IMR-90 (cell line): ENCODE results near the gene GPR39. TPM values are rescaled to one million over a fixed set of nuclear protein-coding genes. Genes with fewer than 3 reads are reported as not detected.

Experiments used
- ATAC-seq: fragments of 200-7000 bp; cut with Tn5 transposase; 2 replicates; pipeline ENCODE4 v1.9.1; 2020; ENCODE audit warnings: low read depth, mild to moderate bottlenecking, moderate library complexity
- BruUV-seq: library from RNA; stranded (reverse); fragments of 400-500 nt; replicated peaks from 2 replicates; lab custom pipeline; 2021; lab: Mats Ljungman, UMichigan
- CTCF ChIA-PET: fragments of 300-600 bp; formaldehyde crosslinking; extraction: SDS; loops from one replicate; lab custom pipeline; 2021; ENCODE audit warnings: antibody characterized with exemption; lab: Yijun Ruan, JAX
- POLR2A ChIA-PET: fragments of 300-600 bp; sonication (Branson Sonifier 250); formaldehyde crosslinking; loops from one replicate; lab custom pipeline; 2022; ENCODE audit warnings: antibody characterized with exemption; ENCODE audit not compliant: unreplicated experiment; lab: Charles Lee
- DNase-seq: peaks from one replicate; pipeline ENCODE4 v3.0.0; 2013
- H2AFZ ChIP-seq: replicated peaks from 2 replicates; pipeline ENCODE3; 2013; ENCODE audit warnings: low read length, mild to moderate bottlenecking; ENCODE audit not compliant: poor library complexity
- H2AK5ac ChIP-seq: 2 replicates; pipeline ENCODE4 v1.6.1; 2013; ENCODE audit warnings: low read depth, low read length, inconsistent platforms
- H2AK9ac ChIP-seq: replicated peaks from 2 replicates; pipeline ENCODE3; 2013; ENCODE audit warnings: mild to moderate bottlenecking, low read depth, low read length, moderate library complexity; ENCODE audit not compliant: poor library complexity
- H2BK120ac ChIP-seq: 2 replicates; pipeline ENCODE4 v1.6.1; 2013; ENCODE audit warnings: low read depth, low read length, inconsistent platforms
- H2BK15ac ChIP-seq: 3 replicates; pipeline ENCODE4 v1.6.1; 2013; ENCODE audit warnings: low read depth, low read length, inconsistent platforms
- H2BK20ac ChIP-seq: 2 replicates; pipeline ENCODE4 v1.6.1; 2013; ENCODE audit warnings: low read depth, mild to moderate bottlenecking, inconsistent platforms, low read length, moderate library complexity
- H2BK5ac ChIP-seq: 2 replicates; pipeline ENCODE4 v1.6.1; 2013; ENCODE audit warnings: mild to moderate bottlenecking, low read depth, low read length, inconsistent platforms; ENCODE audit not compliant: poor library complexity, severe bottlenecking
- H3K14ac ChIP-seq: replicated peaks from 2 replicates; pipeline ENCODE4 v1.6.1; 2013; ENCODE audit warnings: low read depth, low read length, inconsistent platforms
- H3K18ac ChIP-seq: 2 replicates; pipeline ENCODE4 v1.6.1; 2013; ENCODE audit warnings: low read depth, low read length, control low read depth
- H3K23ac ChIP-seq: 2 replicates; pipeline ENCODE4 v1.6.1; 2013; ENCODE audit warnings: low read depth, low read length, inconsistent platforms
- H3K27ac ChIP-seq: 2 replicates; pipeline ENCODE4 v1.5.1; 2013; ENCODE audit warnings: mild to moderate bottlenecking, control low read depth, low read length; ENCODE audit not compliant: insufficient read depth
- H3K27me3 ChIP-seq: 2 replicates; pipeline ENCODE4 v1.6.1; 2013; ENCODE audit warnings: low read length; ENCODE audit not compliant: control insufficient read depth, insufficient read depth
- H3K36me3 ChIP-seq: 2 replicates; pipeline ENCODE4 v1.6.1; 2013; ENCODE audit warnings: low read length, mixed read lengths; ENCODE audit not compliant: control insufficient read depth, insufficient read depth
- H3K4ac ChIP-seq: 2 replicates; pipeline ENCODE4 v1.6.1; 2013; ENCODE audit warnings: low read depth, low read length, inconsistent platforms
- H3K4me1 ChIP-seq: 2 replicates; pipeline ENCODE4 v1.6.1; 2013; ENCODE audit warnings: low read length, mixed read lengths; ENCODE audit not compliant: control insufficient read depth, insufficient read depth
- H3K4me2 ChIP-seq: 2 replicates; pipeline ENCODE4 v1.6.1; 2013; ENCODE audit warnings: low read depth, mild to moderate bottlenecking, control low read depth, low read length, moderate library complexity
- H3K4me3 ChIP-seq: 2 replicates; pipeline ENCODE4 v1.5.1; 2013; ENCODE audit warnings: low read depth, mild to moderate bottlenecking, control low read depth, low read length, moderate library complexity; ENCODE audit not compliant: insufficient read depth
- H3K56ac ChIP-seq: 2 replicates; pipeline ENCODE4 v1.6.1; 2013; ENCODE audit warnings: low read length, inconsistent platforms; ENCODE audit not compliant: insufficient read depth; ENCODE audit errors: extremely low read depth
- H3K79me1 ChIP-seq, 2 experiments: 2 replicates each; pipeline ENCODE4 v1.6.1; 2013; ENCODE audit warnings: low read length in 2 of 2, inconsistent platforms in 1 of 2, low read depth in 1 of 2
- H3K9ac ChIP-seq: 2 replicates; pipeline ENCODE4 v1.6.1; 2013; ENCODE audit warnings: low read depth, low read length, control low read depth
- H3K9me1 ChIP-seq: 2 replicates; pipeline ENCODE4 v1.6.1; 2013; ENCODE audit warnings: low read length, inconsistent platforms; ENCODE audit not compliant: insufficient read depth
- H3K9me3 ChIP-seq: 2 replicates; pipeline ENCODE4 v1.6.1; 2013; ENCODE audit warnings: low read length; ENCODE audit not compliant: control insufficient read depth, insufficient read depth
- H4K20me1 ChIP-seq: 2 replicates; pipeline ENCODE4 v1.6.1; 2013; ENCODE audit warnings: low read length, inconsistent platforms; ENCODE audit not compliant: insufficient read depth
- H4K5ac ChIP-seq: 2 replicates; pipeline ENCODE4 v1.6.1; 2013; ENCODE audit warnings: mild to moderate bottlenecking, low read depth, low read length, control low read depth
- H4K8ac ChIP-seq, 2 experiments: 2 replicates each; pipeline ENCODE4 v1.6.1; 2013; ENCODE audit warnings: low read depth in 2 of 2, low read length in 2 of 2, control low read depth in 1 of 2, inconsistent platforms in 1 of 2
- H4K91ac ChIP-seq: 2 replicates; pipeline ENCODE4 v1.6.1; 2013; ENCODE audit warnings: low read depth, low read length, inconsistent platforms; ENCODE audit not compliant: insufficient read depth
- CEBPB ChIP-seq: IDR thresholded peaks from 2 replicates; pipeline ENCODE4 v1.6.1; 2012; ENCODE audit warnings: low read depth, low read length, improper control_type of control experiment
- CHD1 ChIP-seq: IDR thresholded peaks from 2 replicates; pipeline ENCODE4 v1.6.1; 2012; ENCODE audit warnings: low read depth, low read length, improper control_type of control experiment
- NFE2L2 ChIP-seq: fragments of 150-350 bp; IDR thresholded peaks from 2 replicates; pipeline ENCODE4 v1.6.1; 2016; ENCODE audit warnings: low read depth, mild to moderate bottlenecking, low read length
- WGBS, 2 experiments: methylation state at CpG; one replicate each; pipeline versions ENCODE4 v1.1.5 to v1.1.7; 2013; ENCODE audit warnings: missing lambda C conversion rate in 2 of 2; ENCODE audit not compliant: insufficient read length in 1 of 2; ENCODE audit errors: extremely low coverage in 2 of 2; 5-methylcytosine and 5-hydroxymethylcytosine counted together
- dilution Hi-C: fragments of 300-500 bp; cut with HindIII; formaldehyde crosslinking; loops from one replicate; pipeline ENCODE4 v1.14.3; 2018; ENCODE audit warnings: low sequenced_read_pairs; ENCODE audit not compliant: unreplicated experiment
- in situ Hi-C: fragments of 300-500 bp; cut with MboI; formaldehyde crosslinking; loops from 3 replicates; pipeline ENCODE4 v1.14.3; 2019; ENCODE audit warnings: low sequenced_read_pairs, inconsistent platforms, mixed read lengths
- intact Hi-C: fragments of 100-400 bp; cut with micrococcal nuclease; formaldehyde crosslinking; loops from 2 replicates; pipeline ENCODE4 v1.10.0; 2022
- polyA plus RNA-seq, 3 experiments: library from polyadenylated mRNA; depleted of rRNA; stranded (reverse); fragments of >200 nt; gene quantifications; 2 replicates each; pipeline ENCODE4 v1.2.3, GENCODE V29; 2012; ENCODE audit warnings: low replicate concordance in 1 of 3
- total RNA-seq: library from RNA; depleted of rRNA; stranded (reverse); fragments of >200 nt; gene quantifications from 2 replicates; pipeline ENCODE4 v1.2.3, GENCODE V29; 2012

The GPR39 gene
- total and polyA plus RNA-seq, 2 of the 4 experiments (the other 2 are of a cell fraction), result 4.4 to 9.0 TPM

DNA sequence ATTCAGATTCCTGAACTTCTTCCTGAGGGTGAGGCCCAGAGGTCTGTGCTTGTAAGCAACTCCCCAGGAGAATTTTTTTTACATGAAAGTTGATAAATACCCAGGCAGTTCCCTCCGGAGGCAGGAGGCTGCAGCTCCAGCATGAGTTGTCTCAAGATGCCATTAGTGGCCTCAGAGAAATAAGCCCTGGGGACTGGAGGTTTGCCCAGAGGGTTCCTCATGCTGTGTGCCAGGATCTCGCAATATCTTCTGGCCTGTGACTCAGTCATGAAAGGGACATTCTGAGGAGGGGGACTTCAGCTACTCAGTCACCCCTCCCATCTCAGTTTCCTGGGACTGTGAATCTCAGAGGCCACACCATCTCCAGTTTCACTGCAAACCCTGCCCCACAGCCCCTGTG, 203.5 kb downstream of the GPR39 start:
- Histone ChIP-seq H3K9me1 (peaks cover 10% of the 10 kb centered on the region), H3K4me2 (no peak overlapping the region), H4K20me1 (no peaks in the 10 kb centered on the region), H3K9ac (no peak overlapping the region), H2AK5ac (no peak overlapping the region), H3K27ac (no peak overlapping the region), H3K79me1 (0 out of 4 replicates have a peak, but pooled peaks cover 0 to 5% of the 10 kb centered on the region in 2 experiments), H3K4me3 (no peak overlapping the region), H4K91ac (no peak overlapping the region), H4K5ac (no peak overlapping the region), H3K36me3 (no peaks in the 10 kb centered on the region), H3K27me3 (no peaks in the 10 kb centered on the region; the same call in 1 of the 2 replicates), H2BK5ac (peak overlapping the region; percentile 23), H3K56ac (no peak overlapping the region), H3K14ac (peak overlapping the region; percentile 49; the same call in 1 of the 2 replicates), H2BK20ac (0 out of 2 replicates have a peak overlapping the region, but pooled peaks have one; percentile 2), H4K8ac (no peak overlapping the region), H2AK9ac (peak overlapping the region; percentile 66), H2BK15ac (no peak overlapping the region), H3K18ac (no peak overlapping the region), H3K23ac (0 out of 2 replicates have a peak overlapping the region, but pooled peaks have one; percentile 40), H3K9me3 (no peaks in the 10 kb centered on the region), H2BK120ac (no peak overlapping the region), H2AFZ (peak overlapping the region; percentile 53), H3K4me1 (peaks cover 8% of the 10 kb centered on the region; the same call in 1 of the 2 replicates), H3K4ac (no peak overlapping the region)
- in situ Hi-C loops, result no loop called here
- no TSS peak for BruUV-seq
- WGBS, 2 experiments, result no CpG with 5 or more reads among the region's 2 CpGs
- intact Hi-C loops, result no loop called here
- CTCF ChIA-PET, result interaction anchor here (0.5 kb wide), 1 partner anchor 554 kb away, joined by 4 read pairs; no protein-coding TSS in a partner anchor
- TF ChIP-seq NFE2L2, result no peak
- peak; percentile 61 for TF ChIP-seq CEBPB
- no peak for TF ChIP-seq CHD1
- dilution Hi-C loops, result no loop called here
- POLR2A ChIA-PET, result no interaction called here
- ATAC-seq (peak; percentile 51), DNase-seq (peak; percentile 34)
